HG02798 (cell line): ENCODE data around the gene ICAM4.
"Not testable (repeated sequence)": the region's sequence is repeated elsewhere in the genome, so short reads cannot be mapped to it uniquely, and the experiment has no call there.

Experiments
- ATAC-seq: cut with Tn5 transposase; IDR thresholded peaks from one replicate; pipeline ENCODE4 v1.9.1; 2021; ENCODE audit warnings: mild to moderate bottlenecking; ENCODE audit not compliant: unreplicated experiment, poor library complexity

Gene ICAM4

GRCh38 chr19:10286803-10287737, at the start of gene ICAM4:
Gene ICAM4, plus strand, starts transcription at chr19:10286955. Its CDS starts 58 bp downstream, at chr19:10287013.
- no peak for ATAC-seq

- ATAC-seq: no peak
Measured at GRCh38 chr19:10237702-10238101, 49.1 kb upstream of the ICAM4 start.

GRCh38 chr19:10238172-10238783, 48.5 kb upstream of the ICAM4 start:
- no peak for ATAC-seq

- ATAC-seq: not testable (repeated sequence)
Measured at GRCh38 chr19:10241826-10242449, 44.8 kb upstream of the ICAM4 start.

GRCh38 chr19:10243606-10244005, 43.1 kb upstream of the ICAM4 start:
- ATAC-seq: no peak

- ATAC-seq: no peak
Measured at GRCh38 chr19:10245189-10245939, 41.4 kb upstream of the ICAM4 start.

- no peak for ATAC-seq
Measured at GRCh38 chr19:10246511-10246910, 40.2 kb upstream of the ICAM4 start.

- peak; percentile 89 for ATAC-seq
Measured at GRCh38 chr19:10251792-10252694, 34.7 kb upstream of the ICAM4 start, which contains the start of gene MRPL4. Gene MRPL4, plus strand, starts transcription at chr19:10252214. Its CDS starts 40 bp downstream, at chr19:10252254.

- no peak for ATAC-seq
Measured at GRCh38 chr19:10252707-10253106, 34.0 kb upstream of the ICAM4 start.

- no peak for ATAC-seq
Measured at GRCh38 chr19:10254244-10254643, 32.5 kb upstream of the ICAM4 start.

GRCh38 chr19:10255358-10255757, 31.4 kb upstream of the ICAM4 start:
- no peak for ATAC-seq

- ATAC-seq: no peak
Measured at GRCh38 chr19:10256551-10256950, 30.2 kb upstream of the ICAM4 start.

- ATAC-seq: no peak
Measured at GRCh38 chr19:10256970-10257615, 29.7 kb upstream of the ICAM4 start.

- no peak for ATAC-seq
Measured at GRCh38 chr19:10258080-10258710, 28.6 kb upstream of the ICAM4 start.

GRCh38 chr19:10259162-10259905, 27.4 kb upstream of the ICAM4 start:
- no peak for ATAC-seq

GRCh38 chr19:10260141-10260584, 26.6 kb upstream of the ICAM4 start:
- ATAC-seq: no peak

- no peak for ATAC-seq
Measured at GRCh38 chr19:10262771-10263170, 24.0 kb upstream of the ICAM4 start.

- ATAC-seq: no peak
Measured at GRCh38 chr19:10266706-10267105, 20.0 kb upstream of the ICAM4 start.
